GM18526 (cell line): ENCODE data around the gene ARHGDIG.

ENCODE experiments used
- POLR2A ChIP-seq: IDR thresholded peaks from 3 replicates; pipeline ENCODE4 v1.6.1; 2011; ENCODE audit not compliant: insufficient read length; ENCODE audit errors: extremely low read depth

ARHGDIG gene

GRCh38 chr16:320206-320605 lies 39.8 kb downstream of the ARHGDIG start:
- no peak for TF ChIP-seq POLR2A

- TF ChIP-seq POLR2A, result no peak
These were observed 41.1 kb downstream of the ARHGDIG start for GRCh38 chr16:321532-321931.

GRCh38 chr16:322476-323143 lies 42.2 kb downstream of the ARHGDIG start:
- no peak for TF ChIP-seq POLR2A

GRCh38 chr16:324201-324450 lies 43.7 kb downstream of the ARHGDIG start:
- TF ChIP-seq POLR2A, result no peak

- TF ChIP-seq POLR2A, result no peak
These were observed 44.3 kb downstream of the ARHGDIG start for GRCh38 chr16:324451-325334.

- TF ChIP-seq POLR2A, result no peak
These were observed 45.2 kb downstream of the ARHGDIG start for GRCh38 chr16:325375-326145.

GRCh38 chr16:330741-331140 lies 50.4 kb downstream of the ARHGDIG start:
- TF ChIP-seq POLR2A, result no peak
